C4-2B (cell line): Measurements from ENCODE around the gene GCSAML.

ENCODE experiments used
- H3K27ac ChIP-seq: fragments of 450-650 bp; 2 replicates; pipeline ENCODE4 v1.5.1; 2017
- ZFX ChIP-seq: fragments of 450-650 bp; IDR thresholded peaks from 2 replicates; pipeline ENCODE4 v1.6.1; 2017
- TF ChIP-seq, protein P1 (sequence below): fragments of 450-650 bp; conservative IDR thresholded peaks from 2 replicates; pipeline ENCODE4 v1.5.1; 2017; ENCODE audit warnings: mild to moderate bottlenecking

The GCSAML gene

DNA sequence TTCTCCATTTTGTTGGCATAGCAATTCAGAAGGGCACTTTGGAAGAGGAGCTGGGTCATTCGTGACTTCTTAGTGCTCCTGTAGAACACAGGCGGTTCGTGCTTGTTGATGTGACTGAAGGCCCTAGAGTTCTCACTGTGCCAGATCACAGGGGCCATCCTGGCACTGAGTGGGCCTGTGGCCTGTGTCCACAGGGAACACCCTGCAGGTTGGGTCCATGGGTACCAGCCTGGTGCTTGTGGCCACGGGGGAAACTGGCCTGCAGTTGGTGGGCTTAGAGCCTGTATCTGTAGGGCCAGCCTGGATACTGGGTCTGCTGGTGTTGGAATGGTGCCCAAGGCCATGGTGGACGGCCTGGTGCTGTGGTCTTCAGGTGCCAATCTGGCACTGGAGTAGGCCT lies 65.7 kb downstream of the GCSAML start:
- no peak overlapping the region for H3K27ac ChIP-seq
- no peak for TF ChIP-seq ZFX
- TF ChIP-seq, protein P1, sequence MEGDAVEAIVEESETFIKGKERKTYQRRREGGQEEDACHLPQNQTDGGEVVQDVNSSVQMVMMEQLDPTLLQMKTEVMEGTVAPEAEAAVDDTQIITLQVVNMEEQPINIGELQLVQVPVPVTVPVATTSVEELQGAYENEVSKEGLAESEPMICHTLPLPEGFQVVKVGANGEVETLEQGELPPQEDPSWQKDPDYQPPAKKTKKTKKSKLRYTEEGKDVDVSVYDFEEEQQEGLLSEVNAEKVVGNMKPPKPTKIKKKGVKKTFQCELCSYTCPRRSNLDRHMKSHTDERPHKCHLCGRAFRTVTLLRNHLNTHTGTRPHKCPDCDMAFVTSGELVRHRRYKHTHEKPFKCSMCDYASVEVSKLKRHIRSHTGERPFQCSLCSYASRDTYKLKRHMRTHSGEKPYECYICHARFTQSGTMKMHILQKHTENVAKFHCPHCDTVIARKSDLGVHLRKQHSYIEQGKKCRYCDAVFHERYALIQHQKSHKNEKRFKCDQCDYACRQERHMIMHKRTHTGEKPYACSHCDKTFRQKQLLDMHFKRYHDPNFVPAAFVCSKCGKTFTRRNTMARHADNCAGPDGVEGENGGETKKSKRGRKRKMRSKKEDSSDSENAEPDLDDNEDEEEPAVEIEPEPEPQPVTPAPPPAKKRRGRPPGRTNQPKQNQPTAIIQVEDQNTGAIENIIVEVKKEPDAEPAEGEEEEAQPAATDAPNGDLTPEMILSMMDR, result no peak
